Measurements from ENCODE around the gene LGALS16. TPM values are rescaled to one million over a fixed set of nuclear protein-coding genes. Genes with fewer than 3 reads are reported as not detected.
"Not testable (repeated sequence)": the region's sequence is repeated elsewhere in the genome, so short reads cannot be mapped to it uniquely, and the experiment has no call there.

Gene LGALS16
- total RNA-seq, 1 donor from 2014 or later = not detected

DNA sequence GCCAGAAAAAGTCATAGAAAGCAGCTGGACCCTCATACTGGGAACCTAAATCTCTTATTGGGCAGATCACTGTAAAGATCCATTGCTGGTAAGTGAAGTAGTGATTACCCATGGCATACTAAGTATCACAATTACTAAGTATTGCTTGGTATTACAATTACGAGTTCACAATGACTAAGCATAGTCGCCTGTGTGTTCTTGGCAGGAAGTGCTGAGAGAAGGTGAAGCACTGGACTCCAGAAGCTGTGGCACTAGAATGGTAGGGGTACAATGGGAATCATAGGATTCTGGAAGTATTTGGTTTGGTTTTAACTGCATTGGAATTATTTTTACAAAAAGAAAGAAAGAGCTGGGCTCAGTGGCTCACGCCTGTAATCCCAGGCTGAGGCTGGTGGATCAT lies 20.3 kb downstream of the LGALS16 start:
- intact Hi-C loops (cut with micrococcal nuclease) = loop anchor here (2.0 to 10.0 kb wide), 3 partner anchors 146 to 341 kb away; partner anchors contain the start of genes GMFG and PSMC4

DNA sequence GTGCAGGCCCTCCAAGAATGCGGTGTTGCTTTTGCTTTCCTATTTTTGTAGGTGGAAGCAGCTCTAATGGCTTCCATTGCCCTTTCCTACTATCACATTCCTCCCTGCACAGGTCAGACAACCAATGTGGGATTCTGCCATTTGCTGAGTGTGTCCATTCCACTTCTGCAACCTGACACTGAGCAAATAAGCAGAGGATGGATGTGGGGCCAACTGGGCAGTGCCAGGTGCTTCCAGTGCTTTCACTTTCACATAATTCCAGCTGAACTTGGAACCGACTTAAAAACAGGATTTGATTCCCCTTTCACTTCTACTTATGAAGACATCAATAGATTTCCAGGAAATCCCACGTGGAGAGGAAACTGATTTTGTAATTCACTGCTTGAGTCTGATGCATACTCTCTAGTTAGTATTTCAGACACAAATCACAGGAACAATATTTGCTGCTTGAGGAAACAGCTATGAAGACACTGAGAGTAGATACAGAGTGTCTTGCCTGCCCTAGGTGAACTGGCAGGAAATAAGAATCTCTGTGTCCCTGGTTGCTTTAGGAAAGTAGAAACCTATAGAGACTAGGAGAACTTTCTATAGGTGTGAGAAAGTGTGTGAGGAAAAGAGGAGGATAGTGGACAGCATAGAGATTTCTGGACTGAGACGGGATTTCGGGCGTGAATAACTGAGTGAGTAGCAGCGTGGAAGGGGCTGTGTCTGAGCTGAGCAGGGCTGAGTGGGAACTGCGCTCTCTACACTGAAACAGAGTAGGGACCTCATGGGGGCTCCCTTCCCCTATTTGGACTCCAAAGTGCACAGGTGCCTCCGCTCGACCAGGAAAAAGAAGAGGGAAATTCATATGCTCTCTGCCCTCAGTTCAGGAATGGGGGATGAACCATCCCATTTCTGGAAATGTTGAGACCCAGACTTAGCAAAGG lies 22.5 kb downstream of the LGALS16 start:
- intact Hi-C loops (cut with micrococcal nuclease) = loop anchor here (2.0 to 10.0 kb wide), 7 partner anchors 27 to 343 kb away; partner anchors contain the start of genes GMFG, LGALS14 and PSMC4

DNA sequence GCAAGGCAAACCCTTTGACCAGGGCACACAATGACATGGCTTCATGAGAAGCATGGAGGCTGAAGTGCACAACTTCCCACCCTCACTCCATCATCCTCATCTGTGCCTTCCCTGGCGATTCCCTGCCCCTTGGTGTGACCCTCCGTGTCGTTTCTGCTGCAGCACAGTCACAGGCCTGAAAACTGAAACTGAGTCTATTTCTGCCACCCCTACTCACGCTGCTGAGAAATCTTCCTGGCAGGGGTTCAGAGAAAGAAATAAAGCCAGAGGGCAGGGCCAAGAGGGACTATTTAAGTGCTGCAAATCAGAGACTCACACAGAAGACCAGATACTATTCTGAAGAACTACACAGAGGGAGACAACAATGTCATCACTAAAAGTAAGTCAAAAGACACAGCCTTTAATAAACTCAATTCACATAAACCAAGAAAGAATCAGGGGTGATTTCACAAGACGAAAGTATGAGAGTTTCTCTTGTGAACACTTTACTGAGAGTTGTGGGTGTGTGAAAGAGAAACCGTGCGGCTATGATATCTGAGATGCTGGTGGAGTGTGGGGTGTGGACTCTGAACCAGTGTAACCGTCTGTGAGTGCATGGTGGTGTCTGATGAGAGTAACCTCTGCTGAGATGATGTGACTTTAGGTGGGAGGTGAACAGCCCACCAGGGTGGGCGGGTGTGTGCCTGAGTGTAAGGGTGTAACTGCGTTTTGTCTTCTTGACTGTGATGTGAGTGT lies 23.5 kb downstream of the LGALS16 start:
- intact Hi-C loops (cut with micrococcal nuclease) = loop anchor here (2.0 to 10.0 kb wide), 6 partner anchors 26 to 344 kb away; partner anchors contain the start of genes GMFG and LGALS14

DNA sequence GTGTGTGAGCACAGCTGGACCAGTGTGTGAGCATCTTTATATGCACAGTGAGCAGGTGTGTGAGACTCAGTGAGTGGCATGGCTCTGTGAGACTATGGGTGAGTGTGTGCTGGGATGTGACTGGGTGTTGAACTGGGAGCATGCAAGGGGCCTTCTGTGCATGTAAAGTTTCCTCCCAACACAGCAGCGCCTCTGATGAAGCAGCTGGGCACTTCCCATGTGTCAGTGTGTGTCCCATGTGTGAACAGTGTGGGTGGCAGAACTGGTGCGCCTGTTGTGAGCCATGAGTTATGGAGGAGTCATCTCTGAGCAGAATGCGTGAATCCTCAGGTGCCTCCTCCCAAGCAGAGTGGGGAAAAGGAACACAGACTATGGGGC lies 24.1 kb downstream of the LGALS16 start:
- intact Hi-C loops (cut with micrococcal nuclease) = loop anchor here (2.0 to 10.0 kb wide), 6 partner anchors 25 to 345 kb away; partner anchors contain the start of genes GMFG and LGALS14

GRCh38 chr19:39680593-39680992 lies 24.9 kb downstream of the LGALS16 start:
- intact Hi-C loops (cut with micrococcal nuclease) = no loop called here

DNA sequence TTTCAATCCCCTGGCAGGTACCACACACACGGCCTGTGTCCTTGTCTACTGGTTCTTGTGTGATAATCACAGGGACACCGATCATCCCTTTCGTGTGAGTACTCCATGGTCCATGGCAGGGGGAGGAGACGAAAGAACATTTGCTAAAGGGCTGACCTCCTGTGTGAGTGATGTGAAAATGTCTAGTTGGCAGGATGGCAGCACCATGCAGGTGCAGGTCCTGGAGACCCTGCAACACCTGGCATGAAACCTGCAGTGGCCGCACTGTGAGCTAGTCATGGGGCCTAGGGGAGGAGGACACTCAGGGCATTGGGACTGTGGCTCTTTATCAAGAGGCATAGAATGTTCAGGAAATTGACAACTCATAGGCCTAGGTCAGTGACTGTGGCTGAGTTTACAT lies 25.7 kb downstream of the LGALS16 start:
- intact Hi-C loops (cut with micrococcal nuclease) = no loop called here

- intact Hi-C loops (cut with micrococcal nuclease) = no loop called here
These were observed 28.6 kb downstream of the LGALS16 start for GRCh38 chr19:39684267-39684666.

GRCh38 chr19:39686739-39687138 lies 31.0 kb downstream of the LGALS16 start:
- intact Hi-C loops (cut with micrococcal nuclease) = no loop called here

DNA sequence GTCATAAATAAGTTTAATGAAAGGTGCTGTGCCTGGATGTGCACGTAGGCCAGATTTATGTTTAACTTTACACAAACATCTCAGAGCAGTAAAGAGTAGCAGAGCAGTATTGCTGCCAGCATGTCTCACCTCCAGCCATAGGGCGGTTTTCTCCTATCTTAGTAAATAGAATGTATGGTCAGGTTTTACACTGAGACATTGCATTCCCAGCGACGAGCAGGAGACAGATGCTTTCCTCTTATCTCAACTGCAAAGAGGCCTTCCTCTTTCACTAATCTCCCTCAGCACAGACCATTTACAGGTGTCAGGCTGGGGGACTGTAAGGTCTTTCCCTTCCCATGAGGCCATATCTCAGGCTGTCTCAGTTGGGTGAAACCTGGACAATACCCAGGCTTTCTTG lies 32.9 kb downstream of the LGALS16 start:
- intact Hi-C loops (cut with micrococcal nuclease) = not testable (repeated sequence)

GRCh38 chr19:39692166-39692565 lies 36.5 kb downstream of the LGALS16 start:
- intact Hi-C loops (cut with micrococcal nuclease) = no loop called here

- intact Hi-C loops (cut with micrococcal nuclease) = no loop called here
These were observed 37.1 kb downstream of the LGALS16 start for GRCh38 chr19:39692822-39693221.

DNA sequence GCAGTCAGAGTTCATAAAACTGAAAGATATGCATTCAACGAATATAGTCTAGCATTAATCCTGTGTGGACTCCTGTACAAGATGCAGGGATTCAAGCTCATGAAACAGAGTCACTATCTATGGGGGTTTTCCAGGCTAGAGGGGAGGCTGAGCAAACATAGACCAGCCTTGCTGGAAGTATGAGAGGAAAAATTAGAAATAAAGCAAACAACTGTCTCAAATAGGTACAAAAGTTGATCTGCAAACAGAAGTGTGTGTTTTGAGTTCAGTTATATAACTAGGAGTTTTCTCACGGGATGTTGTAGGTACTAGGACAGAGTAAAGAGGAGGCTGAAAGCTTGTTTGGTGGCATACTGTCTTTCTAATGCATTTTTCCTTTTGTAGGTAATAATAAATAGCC lies 40.0 kb downstream of the LGALS16 start:
- intact Hi-C loops (cut with micrococcal nuclease) = no loop called here

GRCh38 chr19:39696387-39696786 lies 40.7 kb downstream of the LGALS16 start:
- intact Hi-C loops (cut with micrococcal nuclease) = no loop called here

- intact Hi-C loops (cut with micrococcal nuclease) = no loop called here
These were observed 42.8 kb downstream of the LGALS16 start for GRCh38 chr19:39698535-39698934.

- intact Hi-C loops (cut with micrococcal nuclease) = no loop called here
These were observed 45.6 kb downstream of the LGALS16 start for GRCh38 chr19:39701291-39701690.

- intact Hi-C loops (cut with micrococcal nuclease) = loop anchor here (2.0 kb wide), 1 partner anchor 26 kb away; no protein-coding TSS in a partner anchor
These were observed 48.7 kb downstream of the LGALS16 start, which contains the start of gene LGALS14 for GRCh38 chr19:39704181-39705044. TSS of gene LGALS14 (plus strand) at chr19:39704481. CDS start at chr19:39704529, 48 bp downstream.

DNA sequence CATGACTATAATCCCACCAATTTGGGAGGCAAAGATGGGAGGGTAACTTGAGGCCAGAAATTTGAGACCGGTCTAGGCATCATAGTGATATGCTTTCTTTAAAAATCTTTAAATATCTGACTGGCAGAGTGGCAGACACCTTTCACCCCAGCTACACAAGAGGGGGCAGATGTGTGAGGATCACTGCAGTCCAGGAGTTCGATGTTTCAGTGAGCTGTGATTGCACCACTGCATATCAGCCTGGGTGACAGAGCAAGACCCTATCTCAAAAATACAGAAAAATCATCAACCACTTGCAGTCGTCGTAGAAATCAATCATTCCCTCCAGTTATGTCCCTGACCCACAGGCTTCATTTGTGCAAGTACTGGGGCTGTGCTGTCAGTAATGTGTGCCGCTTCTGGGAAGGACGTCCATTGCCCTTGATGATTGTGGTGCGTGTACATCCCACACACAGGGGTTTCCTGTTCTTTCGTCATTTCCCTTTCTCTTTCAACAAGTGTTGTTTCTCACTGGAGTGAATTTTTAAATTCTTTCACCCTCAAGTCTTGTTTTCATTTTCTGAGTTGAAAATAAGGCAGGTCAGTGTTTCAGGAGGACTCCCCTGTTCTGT lies 50.0 kb downstream of the LGALS16 start:
- intact Hi-C loops (cut with micrococcal nuclease) = loop anchor here (2.0 kb wide), 1 partner anchor 27 kb away; no protein-coding TSS in a partner anchor

DNA sequence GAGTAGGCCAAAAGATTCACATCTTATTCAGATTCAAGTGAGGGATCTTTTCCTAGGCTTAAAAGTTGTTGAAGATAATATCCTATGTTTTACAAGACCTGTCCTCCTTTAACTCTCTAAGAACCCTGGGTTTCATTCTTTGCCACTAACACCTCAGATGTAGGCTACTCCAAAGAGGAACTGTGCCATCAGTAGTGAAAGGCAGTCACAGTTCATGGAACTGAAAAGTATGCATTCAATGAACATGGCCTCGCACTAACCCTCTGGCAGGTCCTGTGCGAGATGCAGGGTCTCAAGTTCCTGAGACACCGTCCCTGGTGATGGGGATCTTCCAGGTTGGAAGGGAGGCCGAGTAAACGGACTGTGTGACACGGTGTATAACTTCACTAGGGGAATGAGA lies 52.9 kb downstream of the LGALS16 start:
- intact Hi-C loops (cut with micrococcal nuclease) = no loop called here

GRCh38 chr19:39709026-39709872 lies 53.5 kb downstream of the LGALS16 start:
- intact Hi-C loops (cut with micrococcal nuclease) = no loop called here

Data from T-helper 1 cell treated with Interleukin-12 subunit alpha and Interleukin-12 subunit beta and Interleukin-4 antibody, amounts not matched to agents 30 ng/mL and 1 ng/mL, for 36 hours (primary cell).